Hepatocyte (in vitro differentiated cells): ENCODE results near the gene KDM3A.

Experiments used
- EZH2phosphoT487 ChIP-seq: fragments of 200-600 bp; sonication (generic); IDR thresholded peaks from one replicate; pipeline ENCODE4 v1.6.1; 2018; ENCODE audit warnings: antibody characterized with exemption, mild to moderate bottlenecking, low read depth, moderate library complexity; ENCODE audit not compliant: unreplicated experiment, severe bottlenecking
- TF ChIP-seq, protein P1 (sequence below): fragments of 200-600 bp; sonication (generic); IDR thresholded peaks from 2 replicates; pipeline ENCODE4 v1.5.1; 2016; ENCODE audit warnings: antibody characterized with exemption, mild to moderate bottlenecking; ENCODE audit not compliant: poor library complexity

- no peak for TF ChIP-seq EZH2phosphoT487
- TF ChIP-seq, protein P1, sequence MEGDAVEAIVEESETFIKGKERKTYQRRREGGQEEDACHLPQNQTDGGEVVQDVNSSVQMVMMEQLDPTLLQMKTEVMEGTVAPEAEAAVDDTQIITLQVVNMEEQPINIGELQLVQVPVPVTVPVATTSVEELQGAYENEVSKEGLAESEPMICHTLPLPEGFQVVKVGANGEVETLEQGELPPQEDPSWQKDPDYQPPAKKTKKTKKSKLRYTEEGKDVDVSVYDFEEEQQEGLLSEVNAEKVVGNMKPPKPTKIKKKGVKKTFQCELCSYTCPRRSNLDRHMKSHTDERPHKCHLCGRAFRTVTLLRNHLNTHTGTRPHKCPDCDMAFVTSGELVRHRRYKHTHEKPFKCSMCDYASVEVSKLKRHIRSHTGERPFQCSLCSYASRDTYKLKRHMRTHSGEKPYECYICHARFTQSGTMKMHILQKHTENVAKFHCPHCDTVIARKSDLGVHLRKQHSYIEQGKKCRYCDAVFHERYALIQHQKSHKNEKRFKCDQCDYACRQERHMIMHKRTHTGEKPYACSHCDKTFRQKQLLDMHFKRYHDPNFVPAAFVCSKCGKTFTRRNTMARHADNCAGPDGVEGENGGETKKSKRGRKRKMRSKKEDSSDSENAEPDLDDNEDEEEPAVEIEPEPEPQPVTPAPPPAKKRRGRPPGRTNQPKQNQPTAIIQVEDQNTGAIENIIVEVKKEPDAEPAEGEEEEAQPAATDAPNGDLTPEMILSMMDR = no peak
These were observed 4.8 kb upstream of the KDM3A start for GRCh38 chr2:86436328-86436727.
